Brain microvascular endothelial cell (primary cell): ENCODE results near the gene KRTAP5-4.
"Not testable (repeated sequence)": the region's sequence is repeated elsewhere in the genome, so short reads cannot be mapped to it uniquely, and the experiment has no call there.

ENCODE experiments used
- DNase-seq: peaks from one replicate; pipeline ENCODE4 v3.0.0-alpha.2; 2020
- H3K27ac ChIP-seq: fragments of 250-450 bp; sonication (Bioruptor Pico); 2 replicates; pipeline ENCODE4 v1.5.1; 2020; ENCODE audit warnings: mild to moderate bottlenecking, moderate library complexity
- H3K27me3 ChIP-seq: fragments of 250-450 bp; sonication (Bioruptor Pico); replicated peaks from 2 replicates; pipeline ENCODE4 v1.5.1; 2020; ENCODE audit warnings: mild to moderate bottlenecking
- H3K36me3 ChIP-seq: fragments of 250-450 bp; sonication (Bioruptor Pico); replicated peaks from 2 replicates; pipeline ENCODE4 v1.5.1; 2020; ENCODE audit warnings: mild to moderate bottlenecking
- H3K4me3 ChIP-seq: 2 replicates; pipeline ENCODE4 v1.5.1; 2011; ENCODE audit warnings: low read depth, mild to moderate bottlenecking, control low read depth, low read length, moderate library complexity
- CTCF ChIP-seq: IDR thresholded peaks from 2 replicates; pipeline ENCODE4 v1.5.1; 2011; ENCODE audit warnings: low read depth, mild to moderate bottlenecking, moderate library complexity, low read length, control low read depth, inconsistent platforms; ENCODE audit errors: missing control alignments
- in situ Hi-C: cut with HindIII; loops from 2 replicates; pipeline ENCODE4 v1.10.0; 2017; ENCODE audit warnings: low sequenced_read_pairs, low pct_ligation_motif_present

KRTAP5-4 gene

GRCh38 chr11:1667906-1668305, 46.0 kb upstream of the KRTAP5-4 start:
- no peaks in the 10 kb centered on the region for H3K36me3 ChIP-seq
- DNase-seq = no peak
- H3K27me3 ChIP-seq = peaks cover 11% of the 10 kb centered on the region
- H3K4me3 ChIP-seq = no peak overlapping the region
- H3K27ac ChIP-seq = no peak overlapping the region
- no peak for TF ChIP-seq CTCF
- in situ Hi-C loops = no loop called here

GRCh38 chr11:1667121-1667850, 45.3 kb upstream of the KRTAP5-4 start:
- H3K4me3 ChIP-seq = no peak overlapping the region
- H3K36me3 ChIP-seq = no peaks in the 10 kb centered on the region
- peaks cover 11% of the 10 kb centered on the region for H3K27me3 ChIP-seq
- no peak overlapping the region for H3K27ac ChIP-seq
- in situ Hi-C loops = no loop called here
- no peak for TF ChIP-seq CTCF
- no peak for DNase-seq

- in situ Hi-C loops = no loop called here
- H3K4me3 ChIP-seq = no peak overlapping the region
- peaks cover 11% of the 10 kb centered on the region for H3K27me3 ChIP-seq
- no peaks in the 10 kb centered on the region for H3K36me3 ChIP-seq
- TF ChIP-seq CTCF = no peak
- no peak for DNase-seq
- H3K27ac ChIP-seq = no peak overlapping the region
These were observed 43.4 kb upstream of the KRTAP5-4 start for GRCh38 chr11:1665313-1665712.

- H3K27ac ChIP-seq, H3K27me3 ChIP-seq, DNase-seq, H3K4me3 ChIP-seq, H3K36me3 ChIP-seq, in situ Hi-C loops: not testable (repeated sequence)
These were observed 40.9 kb upstream of the KRTAP5-4 start for GRCh38 chr11:1662699-1663283.

- H3K36me3 ChIP-seq, DNase-seq, H3K27me3 ChIP-seq, H3K4me3 ChIP-seq, H3K27ac ChIP-seq, in situ Hi-C loops: not testable (repeated sequence)
These were observed 39.7 kb upstream of the KRTAP5-4 start for GRCh38 chr11:1661454-1662269.

GRCh38 chr11:1660111-1660867, 38.4 kb upstream of the KRTAP5-4 start:
- no peak for DNase-seq
- Histone ChIP-seq H3K4me3 (no peak overlapping the region), H3K27me3 (peaks cover 6% of the 10 kb centered on the region), H3K27ac (no peak overlapping the region), H3K36me3 (no peaks in the 10 kb centered on the region)
- TF ChIP-seq CTCF = no peak
- in situ Hi-C loops = no loop called here
